Esophagus squamous epithelium (tissue), 4 donors: ENCODE data around the gene ANO3.

Experiments used
- CTCF ChIP-seq, 6 experiments: fragments of 450-650 bp in 4 of 6; fragments of 200-600 bp in 2 of 6; sonication (generic) in 2 of 6; IDR thresholded peaks; one replicate each; pipeline ENCODE4 v1.5.1; 2016 to 2019; ENCODE audit warnings: antibody characterized with exemption in 6 of 6, mild to moderate bottlenecking in 4 of 6, moderate library complexity in 4 of 6
- POLR2A ChIP-seq, 4 donors: fragments of 450-650 bp; IDR thresholded peaks; one replicate each; pipeline ENCODE4 v1.6.1; 2017; ENCODE audit warnings: antibody characterized with exemption in 4 of 4, mild to moderate bottlenecking in 4 of 4, moderate library complexity in 3 of 4

GRCh38 chr11:26622181-26622580 is 290.3 kb downstream of the ANO3 start:
- TF ChIP-seq CTCF (IDR thresholded peaks at IDR 0.05) (no peak), POLR2A (IDR thresholded peaks at IDR 0.05) (no peak)
